Panc1 (cell line): Measurements from ENCODE around the gene TMEM63B. TPM values are rescaled to one million over a fixed set of nuclear protein-coding genes. Genes with fewer than 3 reads are reported as not detected.

Source experiments
- ATAC-seq: fragments of 200-7000 bp; cut with Tn5 transposase; 2 replicates; pipeline ENCODE4 v1.9.1; 2020; ENCODE audit warnings: mild to moderate bottlenecking, moderate library complexity
- BruUV-seq: library from RNA; stranded (reverse); fragments of 400-500 nt; replicated peaks from 2 replicates; lab custom pipeline; 2021; lab: Mats Ljungman, UMichigan
- CTCF ChIA-PET: fragments of 300-600 bp; sonication (Branson Sonifier 250); formaldehyde crosslinking; loops from one replicate; lab custom pipeline; 2022; ENCODE audit warnings: antibody characterized with exemption; lab: Charles Lee
- POLR2A ChIA-PET: fragments of 300-600 bp; sonication (Branson Sonifier 250); formaldehyde crosslinking; loops from one replicate; lab custom pipeline; 2022; ENCODE audit warnings: antibody characterized with exemption; lab: Charles Lee
- DNase-seq: peaks from one replicate; pipeline ENCODE4 v3.0.0-alpha.2; 2010; ENCODE audit warnings: low read depth, low spot score
- H3K27ac ChIP-seq: 2 replicates; pipeline ENCODE4 v1.5.1; 2011; ENCODE audit warnings: mild to moderate bottlenecking, low read length, inconsistent platforms
- H3K27me3 ChIP-seq: fragments of 200-500 bp; sonication (Bioruptor generic); 2 replicates; pipeline ENCODE4 v1.6.0; 2014; ENCODE audit warnings: low read length, inconsistent platforms; ENCODE audit not compliant: control insufficient read depth, insufficient read depth
- H3K36me3 ChIP-seq: fragments of 200-500 bp; sonication (Bioruptor generic); 2 replicates; pipeline ENCODE4 v1.5.1; 2014; ENCODE audit warnings: inconsistent platforms, mild to moderate bottlenecking, low read length, moderate library complexity; ENCODE audit not compliant: control insufficient read depth, insufficient read depth
- H3K4me1 ChIP-seq: 2 replicates; pipeline ENCODE4 v1.5.1; 2011; ENCODE audit warnings: inconsistent platforms, mild to moderate bottlenecking, low read length, moderate library complexity; ENCODE audit not compliant: control insufficient read depth, insufficient read depth
- H3K4me3 ChIP-seq, 2 experiments: 2 replicates each; pipeline ENCODE4 v1.5.1; 2011 to 2012; ENCODE audit warnings: low read depth in 2 of 2, low read length in 2 of 2, mild to moderate bottlenecking in 2 of 2, inconsistent platforms in 1 of 2, moderate library complexity in 1 of 2
- H3K9me3 ChIP-seq: fragments of 200-500 bp; sonication (Bioruptor generic); 2 replicates; pipeline ENCODE4 v1.5.1; 2014; ENCODE audit warnings: low read depth, mild to moderate bottlenecking, inconsistent platforms, low read length, moderate library complexity; ENCODE audit not compliant: control insufficient read depth, insufficient read depth
- CTCF ChIP-seq: fragments of 450-650 bp; IDR thresholded peaks from 2 replicates; pipeline ENCODE4 v1.5.1; 2017; ENCODE audit warnings: mild to moderate bottlenecking
- POLR2AphosphoS5 ChIP-seq: IDR thresholded peaks from 2 replicates; pipeline ENCODE4 v1.6.1; 2012; ENCODE audit warnings: mild to moderate bottlenecking, low read depth, low read length, moderate library complexity
- SIN3A ChIP-seq: IDR thresholded peaks from 2 replicates; pipeline ENCODE4 v1.6.1; 2012; ENCODE audit warnings: low read depth, mild to moderate bottlenecking, low read length, moderate library complexity, borderline replicate concordance; ENCODE audit not compliant: insufficient read depth
- TCF7L2 ChIP-seq: IDR thresholded peaks from 2 replicates; pipeline ENCODE4 v1.6.1; 2011; ENCODE audit warnings: mild to moderate bottlenecking, low read depth, low read length, inconsistent platforms
- in situ Hi-C: cut with HindIII; loops from 2 replicates; pipeline ENCODE4 v1.10.0; 2016; ENCODE audit warnings: low sequenced_read_pairs, low pct_unique_long_range_greater_than_20kb
- intact Hi-C: fragments of 100-400 bp; cut with micrococcal nuclease; formaldehyde crosslinking; loops from one replicate; pipeline ENCODE4 v1.10.0; 2022; ENCODE audit not compliant: unreplicated experiment
- total RNA-seq: library from RNA; stranded (reverse); gene quantifications from one replicate; pipeline ENCODE4 v1.2.1, GENCODE V29; 2021; ENCODE audit not compliant: unreplicated experiment
- TF ChIP-seq, protein P1 (sequence below), 2 experiments: IDR thresholded peaks; 2 replicates each; pipeline ENCODE4 v1.6.1; 2011 to 2012; ENCODE audit warnings: low read depth in 2 of 2, control low read depth in 1 of 2, low read length in 1 of 2, mild to moderate bottlenecking in 1 of 2, moderate library complexity in 1 of 2; ENCODE audit not compliant: insufficient read depth in 1 of 2

Gene TMEM63B
- total RNA-seq, 1 experiment from 2014 or later = 54.1 TPM

- in situ Hi-C loops = no loop called here
- no peak for DNase-seq
- CTCF ChIA-PET = interaction anchor here (0.6 kb wide), 2 partner anchors 18 to 21 kb away, joined by 3 to 13 read pairs; no protein-coding TSS in a partner anchor
Measured at GRCh38 chr6:44176130-44176761, 48.9 kb downstream of the TMEM63B start.

GRCh38 chr6:44176762-44177509, 49.6 kb downstream of the TMEM63B start:
- in situ Hi-C loops (no loop called here), intact Hi-C loops (loop anchor here (5.0 kb wide), 1 partner anchor 45 kb away; the partner anchor contains the start of gene SLC29A1)
- CTCF ChIA-PET = interaction anchor here (0.5 to 1.2 kb wide), 3 partner anchors 19 to 61 kb away, joined by 3 to 7 read pairs (median 4); no protein-coding TSS in a partner anchor
- no peak overlapping the region for H3K4me3 ChIP-seq
- TF ChIP-seq CTCF (no peak), POLR2AphosphoS5 (no peak), TCF7L2 (no peak), SIN3A (no peak)
- TF ChIP-seq, protein P1, sequence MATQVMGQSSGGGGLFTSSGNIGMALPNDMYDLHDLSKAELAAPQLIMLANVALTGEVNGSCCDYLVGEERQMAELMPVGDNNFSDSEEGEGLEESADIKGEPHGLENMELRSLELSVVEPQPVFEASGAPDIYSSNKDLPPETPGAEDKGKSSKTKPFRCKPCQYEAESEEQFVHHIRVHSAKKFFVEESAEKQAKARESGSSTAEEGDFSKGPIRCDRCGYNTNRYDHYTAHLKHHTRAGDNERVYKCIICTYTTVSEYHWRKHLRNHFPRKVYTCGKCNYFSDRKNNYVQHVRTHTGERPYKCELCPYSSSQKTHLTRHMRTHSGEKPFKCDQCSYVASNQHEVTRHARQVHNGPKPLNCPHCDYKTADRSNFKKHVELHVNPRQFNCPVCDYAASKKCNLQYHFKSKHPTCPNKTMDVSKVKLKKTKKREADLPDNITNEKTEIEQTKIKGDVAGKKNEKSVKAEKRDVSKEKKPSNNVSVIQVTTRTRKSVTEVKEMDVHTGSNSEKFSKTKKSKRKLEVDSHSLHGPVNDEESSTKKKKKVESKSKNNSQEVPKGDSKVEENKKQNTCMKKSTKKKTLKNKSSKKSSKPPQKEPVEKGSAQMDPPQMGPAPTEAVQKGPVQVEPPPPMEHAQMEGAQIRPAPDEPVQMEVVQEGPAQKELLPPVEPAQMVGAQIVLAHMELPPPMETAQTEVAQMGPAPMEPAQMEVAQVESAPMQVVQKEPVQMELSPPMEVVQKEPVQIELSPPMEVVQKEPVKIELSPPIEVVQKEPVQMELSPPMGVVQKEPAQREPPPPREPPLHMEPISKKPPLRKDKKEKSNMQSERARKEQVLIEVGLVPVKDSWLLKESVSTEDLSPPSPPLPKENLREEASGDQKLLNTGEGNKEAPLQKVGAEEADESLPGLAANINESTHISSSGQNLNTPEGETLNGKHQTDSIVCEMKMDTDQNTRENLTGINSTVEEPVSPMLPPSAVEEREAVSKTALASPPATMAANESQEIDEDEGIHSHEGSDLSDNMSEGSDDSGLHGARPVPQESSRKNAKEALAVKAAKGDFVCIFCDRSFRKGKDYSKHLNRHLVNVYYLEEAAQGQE (IDR thresholded peaks at IDR 0.05; ENCODE audit: insufficient read depth in 1 of 2, low read depth in 2 of 2, low read length in 1 of 2) = no peak
- peak overlapping the region; percentile 90 for H3K27ac ChIP-seq
- H3K9me3 ChIP-seq = no peaks in the 10 kb centered on the region
- no peaks in the 10 kb centered on the region for H3K27me3 ChIP-seq
- H3K4me1 ChIP-seq = peaks cover 54% of the 10 kb centered on the region
- DNase-seq (no peak), ATAC-seq (no peak)
- POLR2A ChIA-PET = interaction anchor here (0.6 to 0.7 kb wide), 3 partner anchors 13 to 46 kb away, joined by 3 to 6 read pairs (median 3); partner anchors contain the start of gene SLC29A1
- BruUV-seq = no TSS peak
- no peaks in the 10 kb centered on the region for H3K36me3 ChIP-seq

More at GRCh38 chr6:44176130-44176761, 48.9 kb downstream of the TMEM63B start:
- ATAC-seq = no peak
- Histone ChIP-seq H3K4me3 (no peak overlapping the region), H3K27me3 (no peaks in the 10 kb centered on the region), H3K9me3 (no peaks in the 10 kb centered on the region), H3K36me3 (no peaks in the 10 kb centered on the region), H3K27ac (peak overlapping the region; percentile 90), H3K4me1 (peaks cover 54% of the 10 kb centered on the region)
- TF ChIP-seq, protein P1 (IDR thresholded peaks at IDR 0.05; ENCODE audit: insufficient read depth in 1 of 2, low read depth in 2 of 2, low read length in 1 of 2) = no peak
- TF ChIP-seq SIN3A = no peak
- TF ChIP-seq POLR2AphosphoS5 = no peak
- TF ChIP-seq CTCF = no peak
- TF ChIP-seq TCF7L2 = no peak
- POLR2A ChIA-PET = interaction anchor here (0.6 to 0.7 kb wide), 2 partner anchors 13 to 31 kb away, joined by 3 to 6 read pairs; no protein-coding TSS in a partner anchor
- intact Hi-C loops = loop anchor here (5.0 kb wide), 1 partner anchor 46 kb away; the partner anchor contains the start of gene SLC29A1
- BruUV-seq = no TSS peak
